NCI-H146 (cell line): Measurements from ENCODE around the gene FHL2.
"Not testable (repeated sequence)": the region's sequence is repeated elsewhere in the genome, so short reads cannot be mapped to it uniquely, and the experiment has no call there.

Experiments used
- DNase-seq: peaks from one replicate; lab custom pipeline; 2025; lab: John Stamatoyannopoulos, UW

FHL2 gene

GRCh38 chr2:105338020-105338385 is 60.8 kb downstream of the FHL2 start:
- no peak for DNase-seq

GRCh38 chr2:105337122-105338019 is 61.5 kb downstream of the FHL2 start, which contains the start of gene C2orf49:
Gene C2orf49, plus strand, starts transcription at chr2:105337540. Its CDS starts 48 bp downstream, at chr2:105337588.
- peak; percentile 95 for DNase-seq

DNA sequence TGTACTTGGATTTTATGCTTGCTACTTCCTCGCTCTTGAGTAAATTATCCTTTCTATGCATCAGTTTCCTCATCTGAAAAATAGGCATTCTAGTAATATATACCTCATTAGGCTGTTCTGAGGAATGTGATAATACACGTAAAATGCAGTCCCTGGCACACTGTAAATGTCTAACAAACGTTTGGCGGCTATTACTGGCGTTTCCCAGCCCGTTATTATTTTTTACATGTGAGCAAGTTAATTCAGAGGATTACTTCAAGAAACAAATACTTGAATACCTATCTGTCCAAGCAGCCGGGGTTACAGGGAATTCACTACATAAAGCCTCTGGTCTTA is 62.1 kb downstream of the FHL2 start:
- DNase-seq = no peak

DNA sequence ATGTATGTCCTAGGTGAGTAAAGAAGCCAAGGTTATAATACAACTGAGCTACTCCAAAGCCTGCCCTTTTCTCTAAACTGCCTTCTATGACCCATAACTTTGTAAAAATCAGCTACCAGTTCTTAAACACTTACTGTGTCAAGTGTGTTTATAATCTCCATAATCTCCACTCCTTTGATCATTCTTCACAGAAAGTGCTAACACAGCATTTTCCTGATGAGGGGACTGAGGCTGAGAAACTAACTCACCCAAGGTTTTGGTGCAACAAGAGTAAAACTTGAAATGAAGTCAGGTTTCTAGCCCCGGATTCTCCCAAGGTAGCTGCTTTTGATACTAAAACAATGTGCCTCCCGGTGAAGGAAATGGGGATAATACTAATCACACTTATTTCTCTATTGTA is 63.4 kb downstream of the FHL2 start:
- no peak for DNase-seq

GRCh38 chr2:105334211-105334610 is 64.6 kb downstream of the FHL2 start:
- DNase-seq = no peak

DNA sequence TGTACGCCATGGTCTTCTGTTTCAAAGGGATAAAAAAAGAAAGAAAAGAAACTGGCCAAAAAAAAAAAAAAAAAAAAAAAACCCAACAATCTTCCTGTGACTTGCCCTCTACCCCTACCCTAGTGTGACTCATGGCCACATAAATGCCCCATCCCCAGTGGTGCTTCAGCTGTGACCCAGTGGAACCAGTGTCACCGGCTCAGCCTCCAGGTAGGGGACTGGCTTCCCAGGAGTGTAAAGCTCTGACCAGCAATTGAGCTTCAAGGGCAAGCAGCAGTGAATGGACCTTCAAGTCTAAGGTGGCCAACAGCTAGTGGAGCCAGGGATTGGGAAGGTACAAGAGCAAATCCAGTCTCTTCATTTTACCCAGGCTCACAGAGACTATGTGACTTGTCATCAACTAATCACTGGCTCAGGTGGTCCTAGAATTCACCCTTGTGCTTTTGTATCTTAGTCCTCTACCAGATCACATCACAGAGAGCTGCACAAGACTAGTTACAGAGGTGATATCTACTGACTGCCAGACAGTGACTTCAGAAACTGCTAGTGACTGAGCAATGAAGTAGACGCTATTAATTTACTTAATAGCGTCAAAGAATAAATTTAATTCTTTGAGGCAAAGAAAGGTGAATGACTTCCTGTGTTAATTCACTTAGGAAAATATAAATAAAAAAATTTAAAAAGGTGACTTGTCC is 68.0 kb downstream of the FHL2 start:
- no peak for DNase-seq

GRCh38 chr2:105329561-105330495 is 69.0 kb downstream of the FHL2 start, which contains the start of gene TGFBRAP1:
Gene TGFBRAP1, minus strand, starts transcription at chr2:105329735. Its CDS starts 21,434 bp downstream, at chr2:105308301.
- peak; percentile 68 for DNase-seq

DNA sequence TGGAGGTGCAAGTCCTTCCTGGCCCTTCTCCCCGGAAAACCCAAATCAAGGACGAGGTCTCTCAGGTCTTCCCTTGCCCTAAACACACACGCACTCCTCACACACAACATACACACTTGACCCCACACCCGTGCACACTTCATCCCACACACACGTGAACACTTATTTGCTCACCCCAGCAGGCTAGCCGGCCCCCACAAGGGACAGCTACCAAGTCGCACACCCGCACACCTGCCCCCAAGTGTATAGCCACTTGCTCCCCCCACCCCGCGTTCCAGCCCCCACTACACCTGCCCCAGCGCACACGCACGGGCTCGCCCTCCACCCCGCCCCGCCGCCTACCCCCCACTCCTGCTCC is 69.7 kb downstream of the FHL2 start:
- DNase-seq = peak; percentile 51

- DNase-seq = peak; percentile 69
These were observed 70.3 kb downstream of the FHL2 start for GRCh38 chr2:105328281-105329196.

- DNase-seq = no peak
These were observed 71.2 kb downstream of the FHL2 start for GRCh38 chr2:105327690-105328089.

- DNase-seq = not testable (repeated sequence)
These were observed 71.6 kb downstream of the FHL2 start for GRCh38 chr2:105327271-105327670.

- DNase-seq = no peak
These were observed 73.4 kb downstream of the FHL2 start for GRCh38 chr2:105325389-105325963.

GRCh38 chr2:105324732-105325131 is 74.1 kb downstream of the FHL2 start:
- no peak for DNase-seq

- no peak for DNase-seq
These were observed 74.8 kb downstream of the FHL2 start for GRCh38 chr2:105324101-105324500.

DNA sequence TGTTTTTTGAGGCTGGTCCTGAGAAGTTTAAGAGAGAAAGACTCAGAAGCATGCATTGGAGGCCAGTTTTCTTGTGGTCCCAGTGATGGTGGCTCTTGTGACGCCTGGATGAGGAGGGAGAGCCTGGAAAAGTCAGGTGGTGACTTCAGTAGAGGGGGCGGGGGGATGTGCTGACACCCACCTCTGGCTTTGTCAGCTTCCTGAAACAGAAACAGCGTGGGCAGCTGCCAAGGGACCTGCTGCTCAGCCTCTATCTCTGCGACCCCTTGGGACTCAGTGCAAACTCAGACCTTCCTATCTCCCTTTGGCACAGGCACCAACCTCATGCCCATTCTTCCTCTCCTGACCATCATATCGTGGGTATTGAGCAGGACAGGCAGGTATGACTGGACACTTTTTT is 75.7 kb downstream of the FHL2 start:
- no peak for DNase-seq

GRCh38 chr2:105321875-105322646 is 76.8 kb downstream of the FHL2 start:
- no peak for DNase-seq

DNA sequence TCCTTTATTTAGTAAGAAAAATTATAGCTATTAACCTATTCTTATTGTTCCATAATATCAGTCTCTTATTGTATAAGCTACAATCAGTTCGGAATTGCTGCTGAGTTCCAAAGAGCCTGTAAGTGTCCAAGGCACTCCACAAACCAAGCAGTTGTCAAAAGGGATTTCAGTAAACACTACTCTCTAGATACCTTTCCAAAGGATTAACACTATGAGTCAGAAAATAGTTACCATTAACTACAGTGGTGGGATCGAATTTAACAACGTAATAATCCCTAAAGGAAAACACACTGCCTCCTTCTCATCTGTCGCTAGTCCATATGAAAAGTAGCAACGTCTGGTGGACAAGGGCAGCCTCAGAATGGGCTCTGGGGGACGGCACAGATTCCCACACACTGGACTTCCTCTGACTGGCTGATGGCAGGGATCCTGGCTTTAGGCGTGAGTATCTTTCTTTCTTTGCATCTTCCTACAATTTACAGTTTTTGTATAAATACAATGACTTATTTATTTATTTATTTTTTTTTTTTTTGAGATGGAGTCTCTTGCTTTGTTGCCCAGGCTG is 78.1 kb downstream of the FHL2 start:
- DNase-seq = no peak

DNA sequence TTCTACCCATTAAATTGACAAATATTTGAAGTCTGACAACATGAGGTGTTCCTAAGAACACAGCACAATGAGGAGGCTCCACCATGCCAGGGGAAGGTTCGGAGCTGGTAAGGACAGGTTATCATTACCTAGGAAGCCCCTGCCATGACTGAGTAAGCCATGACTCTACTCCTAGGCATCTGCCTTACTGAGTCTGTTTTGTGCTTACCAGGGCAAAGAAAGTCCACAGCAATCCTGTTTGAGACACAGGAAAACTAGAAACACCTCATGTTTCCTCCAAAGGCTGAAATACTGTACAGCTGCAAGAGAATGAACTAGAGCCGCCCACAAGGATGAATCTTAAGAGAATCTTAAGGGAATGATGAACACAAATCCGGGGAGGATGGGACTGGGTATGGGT is 80.9 kb downstream of the FHL2 start:
- no peak for DNase-seq

GRCh38 chr2:105315314-105315713 is 83.5 kb downstream of the FHL2 start:
- no peak for DNase-seq

GRCh38 chr2:105313877-105314276 is 85.0 kb downstream of the FHL2 start:
- DNase-seq = no peak
